NCI-H1694 treated with DMSO at 0.1 percent for 48 hours (cell line): ENCODE measurements around the gene IRF2BP1.

Experiments used
- DNase-seq: peaks from one replicate; lab custom pipeline; 2025; lab: John Stamatoyannopoulos, UW

The IRF2BP1 gene

GRCh38 chr19:45860359-45861259 lies 25.3 kb downstream of the IRF2BP1 start:
- DNase-seq, result no peak

GRCh38 chr19:45854167-45854778 lies 31.7 kb downstream of the IRF2BP1 start:
- no peak for DNase-seq

GRCh38 chr19:45852983-45853382 lies 33.0 kb downstream of the IRF2BP1 start:
- DNase-seq, result no peak

- DNase-seq, result no peak
Measured at GRCh38 chr19:45852145-45852750, 33.7 kb downstream of the IRF2BP1 start.

GRCh38 chr19:45848922-45849321 lies 37.0 kb downstream of the IRF2BP1 start:
- DNase-seq, result no peak

GRCh38 chr19:45847663-45848062 lies 38.3 kb downstream of the IRF2BP1 start:
- DNase-seq, result no peak

- DNase-seq, result no peak
Measured at GRCh38 chr19:45842198-45842597, 43.7 kb downstream of the IRF2BP1 start.

GRCh38 chr19:45834970-45835369 lies 51.0 kb downstream of the IRF2BP1 start:
- DNase-seq, result no peak
